Astrocyte (in vitro differentiated cells and primary cell): ENCODE results near the gene RPH3AL. TPM values are rescaled to one million over a fixed set of nuclear protein-coding genes. Genes with fewer than 3 reads are reported as not detected.

Experiments used
- DNase-seq: peaks from one replicate; pipeline ENCODE4 v3.0.0-alpha.2; 2010; ENCODE audit warnings: low read depth
- FAIRE-seq: peaks from 2 replicates; lab custom pipeline; 2011; peaks lifted over from hg19 to GRCh38; lab: Jason Lieb, UNC
- H2AFZ ChIP-seq: 2 replicates; pipeline ENCODE4 v1.6.0; 2012; ENCODE audit warnings: low read depth, low read length, inconsistent platforms
- H3K27ac ChIP-seq: 2 replicates; pipeline ENCODE4 v1.5.1; 2011; ENCODE audit warnings: low read depth, low read length, inconsistent platforms
- H3K27me3 ChIP-seq: 2 replicates; pipeline ENCODE4 v1.6.0; 2011; ENCODE audit warnings: low read length, inconsistent platforms; ENCODE audit not compliant: insufficient read depth
- H3K36me3 ChIP-seq: 2 replicates; pipeline ENCODE4 v1.5.1; 2011; ENCODE audit warnings: low read length, inconsistent platforms; ENCODE audit not compliant: insufficient read depth
- H3K4me1 ChIP-seq: 2 replicates; pipeline ENCODE4 v1.5.1; 2011; ENCODE audit warnings: low read length, inconsistent platforms; ENCODE audit not compliant: insufficient read depth
- H3K4me2 ChIP-seq: 2 replicates; pipeline ENCODE4 v1.6.0; 2012; ENCODE audit warnings: low read length, inconsistent platforms
- H3K4me3 ChIP-seq: 2 replicates; pipeline ENCODE4 v1.5.1; 2011; ENCODE audit warnings: low read depth, mild to moderate bottlenecking, low read length, inconsistent platforms; ENCODE audit not compliant: insufficient read depth
- H3K79me2 ChIP-seq: 2 replicates; pipeline ENCODE4 v1.6.0; 2012; ENCODE audit warnings: mild to moderate bottlenecking, low read length, inconsistent platforms; ENCODE audit not compliant: insufficient read depth
- H3K9ac ChIP-seq: 2 replicates; pipeline ENCODE4 v1.6.0; 2012; ENCODE audit warnings: mild to moderate bottlenecking, low read length, inconsistent platforms
- H3K9me3 ChIP-seq: 2 replicates; pipeline ENCODE4 v1.5.1; 2012; ENCODE audit warnings: low read depth, mild to moderate bottlenecking, low read length, inconsistent platforms; ENCODE audit not compliant: insufficient read depth
- H4K20me1 ChIP-seq: 2 replicates; pipeline ENCODE4 v1.6.0; 2012; ENCODE audit warnings: low read length, inconsistent platforms; ENCODE audit not compliant: insufficient read depth
- H3K27ac Mint-ChIP-seq: one replicate; pipeline ENCODE4 v1.8.0; 2021; ENCODE audit warnings: mild to moderate bottlenecking, mixed read lengths; ENCODE audit not compliant: unreplicated experiment
- H3K27me3 Mint-ChIP-seq: one replicate; pipeline ENCODE4 v1.8.0; 2021; ENCODE audit warnings: low read depth, mixed read lengths; ENCODE audit not compliant: unreplicated experiment
- H3K36me3 Mint-ChIP-seq: one replicate; pipeline ENCODE4 v1.8.0; 2021; ENCODE audit warnings: low read depth, mixed read lengths; ENCODE audit not compliant: unreplicated experiment
- H3K4me1 Mint-ChIP-seq: one replicate; pipeline ENCODE4 v1.8.0; 2021; ENCODE audit warnings: low read depth, mixed read lengths; ENCODE audit not compliant: unreplicated experiment
- H3K4me3 Mint-ChIP-seq: one replicate; pipeline ENCODE4 v1.8.0; 2021; ENCODE audit warnings: mild to moderate bottlenecking, moderate library complexity, mixed read lengths; ENCODE audit not compliant: unreplicated experiment
- H3K9me3 Mint-ChIP-seq: one replicate; pipeline ENCODE4 v1.8.0; 2021; ENCODE audit warnings: mild to moderate bottlenecking, mixed read lengths; ENCODE audit not compliant: unreplicated experiment
- CTCF ChIP-seq: IDR thresholded peaks from 2 replicates; pipeline ENCODE4 v1.5.1; 2011; ENCODE audit warnings: low read depth, mild to moderate bottlenecking, inconsistent platforms, low read length, moderate library complexity; ENCODE audit not compliant: insufficient read depth
- EZH2 ChIP-seq: IDR thresholded peaks from 2 replicates; pipeline ENCODE4 v1.6.1; 2012; ENCODE audit warnings: mild to moderate bottlenecking, low read length, inconsistent platforms; ENCODE audit not compliant: insufficient read depth
- total RNA-seq: library from RNA; stranded (reverse); gene quantifications from 2 replicates; pipeline ENCODE4 v1.2.1, GENCODE V29; 2021

Gene RPH3AL
- total RNA-seq, 1 donor from 2014 or later: 3.7 TPM

- H3K27me3 Mint-ChIP-seq: peaks cover 35% of the 10 kb centered on the region
- peaks cover 16% of the 10 kb centered on the region for H3K27me3 ChIP-seq
- H3K36me3 Mint-ChIP-seq: no peaks in the 10 kb centered on the region
- peak overlapping the region; percentile 51 for H3K4me3 Mint-ChIP-seq
- no peak overlapping the region for H3K27ac ChIP-seq
- H3K79me2 ChIP-seq: no peaks in the 10 kb centered on the region
- peaks cover 9% of the 10 kb centered on the region for H4K20me1 ChIP-seq
- no peaks in the 10 kb centered on the region for H3K36me3 ChIP-seq
- H3K4me1 Mint-ChIP-seq: peaks cover 15% of the 10 kb centered on the region
- no peaks in the 10 kb centered on the region for H3K9me3 ChIP-seq
- H3K4me1 ChIP-seq: peaks cover 8% of the 10 kb centered on the region
- H3K4me2 ChIP-seq: no peak overlapping the region
- no peak overlapping the region for H3K4me3 ChIP-seq
- H3K27ac Mint-ChIP-seq: peak overlapping the region; percentile 13
- FAIRE-seq (no peak), DNase-seq (no peak)
- H3K9me3 Mint-ChIP-seq: peaks cover 6% of the 10 kb centered on the region
- peak; percentile 5 for TF ChIP-seq EZH2
- TF ChIP-seq CTCF: no peak
- no peak overlapping the region for H2AFZ ChIP-seq
- no peak overlapping the region for H3K9ac ChIP-seq
Observed at GRCh38 chr17:383771-384621, 31.4 kb upstream of the RPH3AL start.

GRCh38 chr17:382644-383533 is 30.3 kb upstream of the RPH3AL start:
- Mint-ChIP-seq H3K4me1 (peaks cover 15% of the 10 kb centered on the region), H3K27ac (peak overlapping the region; percentile 35), H3K27me3 (peaks cover 33% of the 10 kb centered on the region), H3K4me3 (peak overlapping the region; percentile 18), H3K36me3 (no peaks in the 10 kb centered on the region), H3K9me3 (no peaks in the 10 kb centered on the region)
- H3K4me3 ChIP-seq: no peak overlapping the region
- FAIRE-seq (no peak), DNase-seq (peak; percentile 39)
- no peaks in the 10 kb centered on the region for H3K79me2 ChIP-seq
- H4K20me1 ChIP-seq: peaks cover 9% of the 10 kb centered on the region
- H3K9ac ChIP-seq: no peak overlapping the region
- no peaks in the 10 kb centered on the region for H3K36me3 ChIP-seq
- no peaks in the 10 kb centered on the region for H3K9me3 ChIP-seq
- H3K4me1 ChIP-seq: peaks cover 8% of the 10 kb centered on the region
- no peak overlapping the region for H3K27ac ChIP-seq
- peaks cover 16% of the 10 kb centered on the region for H3K27me3 ChIP-seq
- TF ChIP-seq CTCF (no peak), EZH2 (no peak)
- H3K4me2 ChIP-seq: peak overlapping the region; percentile 16
- no peak overlapping the region for H2AFZ ChIP-seq
